NCI-H2029 treated with DMSO at 0.1 percent for 48 hours (cell line): ENCODE measurements around the gene DLGAP3.

Source experiments
- DNase-seq: peaks from one replicate; lab custom pipeline; 2025; lab: John Stamatoyannopoulos, UW

The DLGAP3 gene

DNA sequence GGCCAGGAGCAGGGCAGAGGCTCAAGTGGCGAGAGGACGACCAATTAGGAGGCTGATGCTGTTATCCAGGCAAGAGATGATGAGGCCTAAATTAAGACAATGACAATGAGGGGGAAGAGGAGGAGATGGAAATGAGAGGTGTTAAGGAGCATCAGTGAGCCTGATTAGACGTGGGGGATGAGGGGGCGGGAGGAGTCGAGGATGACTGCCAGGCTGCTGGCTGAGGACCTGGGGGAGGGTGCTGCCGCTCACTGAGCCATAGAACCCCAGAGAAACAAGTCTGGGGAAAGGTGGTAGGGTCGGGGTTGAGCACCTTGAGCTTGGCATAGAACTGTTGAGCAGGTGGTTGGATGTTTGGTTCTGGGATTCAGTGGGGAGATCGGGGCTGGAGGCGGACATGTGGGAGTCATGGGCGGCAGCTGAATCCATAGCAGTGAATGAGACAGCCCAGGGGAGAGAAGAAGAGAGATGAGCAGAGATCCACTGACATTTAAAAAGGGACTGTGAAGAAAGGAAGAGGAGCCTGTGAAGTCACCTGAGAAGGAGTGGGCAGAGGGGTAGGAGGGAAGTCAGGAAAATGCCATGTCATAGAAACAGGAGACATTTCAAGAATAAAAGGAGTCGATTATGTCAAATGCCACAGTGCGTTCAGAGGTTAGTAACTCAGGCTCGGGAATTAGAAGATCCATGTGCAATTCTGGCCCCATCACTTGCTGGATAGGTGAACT is 28.5 kb downstream of the DLGAP3 start:
- no peak for DNase-seq

DNA sequence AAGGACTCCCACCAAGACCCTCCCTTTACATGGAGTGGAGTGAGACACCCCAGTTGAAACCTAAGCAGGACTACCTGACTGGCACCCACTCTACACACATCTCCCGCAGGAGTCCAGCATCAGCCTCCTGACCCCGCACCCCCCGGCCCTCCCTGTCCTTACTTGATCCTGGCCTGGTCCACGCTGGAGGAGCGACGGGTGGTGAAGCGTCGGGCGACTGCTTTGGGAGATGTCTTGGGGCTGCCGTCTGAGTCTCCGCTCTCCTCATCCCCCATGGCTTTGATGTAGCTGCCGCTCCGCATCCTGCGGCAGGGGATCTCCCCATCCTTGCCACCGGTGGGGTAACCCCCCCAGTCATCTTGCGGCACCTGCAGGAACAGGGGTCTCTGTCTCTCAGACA is 29.5 kb downstream of the DLGAP3 start:
- DNase-seq = no peak

DNA sequence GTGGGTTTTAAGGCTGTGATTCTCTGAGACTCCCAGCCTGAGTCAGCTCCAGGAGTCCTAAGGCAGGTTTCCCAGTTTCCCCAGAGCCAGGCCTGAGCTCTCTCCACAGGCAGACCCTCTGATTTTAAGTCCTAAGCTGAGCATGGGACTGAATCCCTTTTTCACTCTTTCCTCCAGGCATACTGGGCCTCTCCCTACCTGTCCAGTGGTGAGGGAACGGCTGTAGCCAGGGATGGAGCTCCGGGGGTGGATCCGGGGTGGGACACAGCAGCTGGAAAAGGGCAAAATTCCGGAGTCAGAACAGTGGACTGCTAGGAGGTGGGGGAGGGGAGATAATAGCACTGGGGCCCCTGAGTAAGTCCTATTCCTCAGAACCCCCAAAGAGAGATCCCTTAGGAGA is 30.0 kb downstream of the DLGAP3 start:
- DNase-seq = no peak

DNA sequence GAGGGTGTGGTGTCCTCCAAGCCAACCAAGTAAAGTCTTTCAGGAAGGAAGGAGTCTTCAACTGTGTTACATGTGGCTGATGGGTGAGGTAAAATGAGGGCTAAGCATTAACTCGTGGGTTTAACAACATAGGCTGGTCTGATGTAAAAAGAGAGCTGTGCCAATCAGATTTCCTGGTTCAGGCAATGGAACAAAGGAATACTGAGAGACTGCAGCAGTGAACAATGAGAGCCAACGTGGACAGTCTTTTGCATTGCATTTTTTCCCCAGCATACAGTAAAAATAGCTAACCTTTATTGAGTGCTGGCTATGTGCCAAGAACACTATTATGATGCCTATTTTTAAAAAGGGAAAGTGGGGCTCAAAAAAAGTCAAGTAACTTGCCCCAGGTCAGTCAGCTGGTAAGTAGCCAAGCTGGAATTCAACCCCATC is 31.1 kb downstream of the DLGAP3 start:
- no peak for DNase-seq

DNA sequence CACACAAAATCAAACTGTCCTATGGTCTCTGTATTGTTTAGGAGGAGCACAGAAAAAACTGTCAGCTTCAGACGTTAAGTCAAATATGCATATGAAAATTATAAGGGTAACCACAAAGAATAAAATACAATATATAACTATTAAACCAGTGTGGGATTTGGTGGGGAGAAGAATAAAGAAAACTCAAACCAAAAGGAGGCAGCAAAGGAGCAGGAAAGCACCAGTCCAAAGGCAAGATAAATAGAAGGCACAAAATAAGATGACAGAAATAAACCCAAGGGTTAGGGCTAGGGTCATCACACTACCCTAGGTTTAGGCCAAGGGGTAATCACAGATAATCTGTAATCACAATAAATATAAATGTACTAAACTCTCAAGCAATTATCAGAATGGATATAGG is 32.8 kb downstream of the DLGAP3 start:
- DNase-seq = no peak

DNA sequence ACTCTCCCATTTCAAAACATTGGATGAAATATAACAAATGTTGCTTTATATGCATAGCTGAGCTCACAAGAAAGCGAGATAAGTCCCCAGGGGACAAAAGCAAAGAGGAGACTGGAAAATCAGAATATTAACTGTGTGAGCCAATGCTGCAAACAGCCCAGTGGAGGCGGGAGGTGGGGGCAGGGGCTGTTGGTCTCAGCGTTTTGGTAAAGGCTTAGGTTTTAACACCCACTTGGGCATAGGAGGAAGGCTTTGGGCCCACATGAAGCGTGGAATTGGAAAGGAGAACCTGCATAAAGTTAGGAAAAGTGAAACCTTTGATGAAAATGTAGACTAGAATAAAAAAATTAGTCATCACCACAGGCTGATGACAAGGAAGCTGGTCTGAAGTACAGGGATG is 39.7 kb downstream of the DLGAP3 start:
- no peak for DNase-seq

DNA sequence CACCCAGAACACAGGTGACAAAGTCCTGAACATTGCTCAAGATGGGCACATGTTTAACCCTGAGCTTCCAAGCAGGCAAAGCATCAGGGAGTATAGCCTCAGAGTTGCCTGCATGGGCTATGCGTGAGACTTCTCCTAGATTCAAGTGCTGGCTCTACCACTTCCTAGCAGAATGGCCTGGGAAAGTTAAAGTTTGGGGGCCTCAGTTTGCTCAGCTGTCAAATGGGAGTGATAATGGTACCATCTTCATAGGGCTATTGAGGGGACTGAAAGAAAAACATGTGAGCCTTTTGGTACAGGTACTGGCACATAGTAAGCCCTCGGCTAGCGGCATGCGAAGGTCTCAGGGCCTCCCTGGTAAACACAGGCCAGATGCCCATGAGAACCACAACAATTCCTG is 41.9 kb downstream of the DLGAP3 start:
- no peak for DNase-seq

DNA sequence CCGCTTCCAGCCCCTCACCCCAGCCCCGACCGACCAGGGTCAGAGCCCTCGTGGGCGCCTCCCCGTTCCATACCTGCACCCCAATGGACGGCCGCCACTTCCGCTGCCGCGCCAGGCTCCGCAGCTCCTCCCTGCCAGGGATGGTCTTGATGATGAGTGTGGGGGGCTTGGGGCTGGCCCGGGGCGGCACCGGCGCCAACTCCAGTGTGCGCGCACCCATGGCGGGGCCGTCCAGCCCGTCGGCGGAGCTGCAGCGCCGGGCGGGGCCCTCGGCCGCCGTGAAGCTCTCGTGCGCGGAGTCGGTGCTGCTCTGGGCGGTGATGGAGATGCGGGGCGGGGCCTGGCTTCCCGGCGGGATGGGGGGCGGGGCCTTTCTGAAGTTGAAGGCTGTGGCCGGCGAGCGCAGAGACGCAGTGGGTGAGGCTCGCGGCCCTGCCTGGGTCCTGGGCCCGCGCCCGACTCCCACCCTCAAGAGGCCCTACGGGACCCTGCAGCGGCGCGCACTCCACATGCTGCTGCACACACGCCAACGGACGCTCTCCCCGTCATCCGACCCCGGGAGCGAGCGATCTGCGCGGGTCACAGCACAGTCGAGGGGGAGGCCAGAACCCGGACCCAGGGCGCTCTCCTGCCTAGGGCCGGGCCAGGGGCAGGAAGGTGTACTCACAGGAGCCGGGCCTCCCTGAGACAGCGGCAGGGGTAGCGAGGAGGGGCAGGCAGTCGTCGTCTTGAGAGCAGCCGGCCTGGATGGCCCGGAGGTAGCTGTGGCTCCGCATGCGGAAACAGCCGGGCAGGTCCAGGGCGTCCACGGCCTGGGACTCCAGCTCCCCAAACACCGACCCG is 43.8 kb downstream of the DLGAP3 start:
- DNase-seq = no peak

DNA sequence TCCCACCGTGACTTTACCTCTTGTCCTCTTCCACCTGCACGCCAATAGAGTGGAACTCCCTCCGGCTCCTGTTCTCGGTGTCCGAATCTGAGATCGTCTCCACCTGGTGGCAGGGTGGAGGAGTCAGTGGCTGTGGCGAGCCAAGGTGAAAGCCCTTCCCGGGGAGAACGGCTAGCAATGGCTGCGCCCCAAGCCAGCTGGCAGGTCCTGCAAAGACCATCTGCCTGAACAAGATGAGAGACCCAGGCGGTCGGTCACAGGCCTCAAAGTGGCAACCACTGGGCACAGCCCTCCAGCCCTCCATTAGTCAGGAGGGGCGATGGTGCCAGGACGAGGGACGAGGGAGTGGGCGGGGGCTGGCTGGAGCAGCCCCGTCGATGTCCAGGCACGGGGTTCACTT is 44.5 kb downstream of the DLGAP3 start:
- no peak for DNase-seq

DNA sequence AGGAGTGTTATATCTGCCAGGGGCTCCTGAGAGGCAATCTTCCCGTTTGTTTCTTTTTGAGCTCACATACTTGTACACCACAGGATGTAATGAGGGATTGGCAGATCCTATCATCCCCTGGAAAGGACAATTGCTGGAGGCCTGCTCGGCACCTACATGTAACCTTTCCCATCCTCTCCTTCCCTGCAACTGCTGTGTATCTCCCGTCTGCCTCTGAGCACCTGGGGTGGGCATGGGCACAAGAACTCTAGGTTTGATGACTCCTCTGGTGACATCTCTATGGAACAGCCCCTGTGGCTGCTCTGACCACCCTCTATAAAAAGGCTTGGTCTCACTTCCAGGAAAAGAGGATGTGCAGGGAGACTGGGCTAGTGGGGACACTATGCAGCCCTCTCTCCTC is 44.9 kb downstream of the DLGAP3 start:
- DNase-seq = no peak

DNA sequence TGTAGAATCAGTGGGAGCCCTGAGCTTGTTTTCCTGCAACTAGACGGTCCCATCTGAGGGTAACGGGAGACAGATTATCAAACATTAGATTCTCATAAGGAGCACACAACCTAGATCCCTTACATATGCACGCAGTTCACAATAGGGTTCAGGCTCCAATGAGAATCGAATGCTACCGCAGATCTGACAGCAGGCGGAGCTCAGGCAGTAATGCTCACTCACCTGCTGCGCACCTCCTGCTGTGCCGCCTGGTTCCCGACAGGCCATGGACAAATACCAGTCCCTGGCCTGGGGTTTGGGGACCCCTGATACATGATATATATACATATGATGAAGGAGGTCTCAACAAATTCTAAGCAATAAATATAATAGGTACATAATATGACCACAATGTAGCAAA is 50.2 kb downstream of the DLGAP3 start:
- no peak for DNase-seq

DNA sequence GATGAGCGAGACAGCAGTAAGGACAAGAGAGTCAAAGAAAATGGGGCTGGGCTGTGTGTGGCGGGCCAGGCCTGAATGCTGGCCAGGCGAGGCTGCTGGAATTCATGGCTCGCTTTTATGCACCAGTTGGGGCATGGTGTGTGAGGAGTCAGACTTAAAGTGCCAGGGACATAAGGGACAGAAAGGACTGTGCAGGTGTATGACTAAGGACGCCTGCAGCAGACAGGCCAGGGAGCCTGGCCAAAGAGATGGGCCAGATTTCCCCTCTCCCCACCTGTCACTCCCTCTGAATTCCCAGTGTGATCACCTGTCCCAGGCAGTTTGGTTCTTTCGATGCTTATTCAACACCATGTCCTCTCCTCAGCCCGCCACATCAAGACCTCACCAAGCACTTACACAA is 53.0 kb downstream of the DLGAP3 start:
- DNase-seq = no peak

DNA sequence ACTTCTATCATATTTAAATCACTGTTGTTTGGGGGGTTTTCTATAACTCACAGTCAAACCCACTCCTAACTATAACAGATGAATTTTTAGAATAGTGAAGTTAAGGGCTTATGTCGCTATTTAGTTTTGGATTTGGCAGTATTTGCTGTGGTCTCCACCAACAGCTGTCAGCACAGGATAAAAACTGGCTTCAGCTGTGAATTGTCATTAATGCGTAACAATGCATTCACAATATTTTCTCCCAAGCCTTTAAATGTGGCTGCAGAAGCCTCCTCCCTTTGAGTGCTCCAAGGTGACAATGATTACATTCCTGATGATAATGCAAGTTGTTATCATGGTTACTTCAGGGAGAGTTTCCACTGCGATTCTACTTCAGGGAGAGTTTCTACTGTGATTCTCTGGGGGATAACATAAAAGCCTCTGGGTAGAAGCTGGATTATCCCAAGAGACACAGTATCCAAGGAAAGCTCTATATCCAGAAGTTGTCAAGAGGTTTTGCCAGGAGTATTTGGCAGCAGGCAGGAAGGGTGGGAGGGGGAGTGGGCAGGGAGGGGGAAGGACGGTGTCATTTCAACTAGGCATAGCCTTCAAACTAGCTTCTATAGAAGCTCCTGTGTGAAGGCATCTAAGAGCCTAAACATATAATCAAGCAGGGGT is 55.0 kb downstream of the DLGAP3 start:
- no peak for DNase-seq

DNA sequence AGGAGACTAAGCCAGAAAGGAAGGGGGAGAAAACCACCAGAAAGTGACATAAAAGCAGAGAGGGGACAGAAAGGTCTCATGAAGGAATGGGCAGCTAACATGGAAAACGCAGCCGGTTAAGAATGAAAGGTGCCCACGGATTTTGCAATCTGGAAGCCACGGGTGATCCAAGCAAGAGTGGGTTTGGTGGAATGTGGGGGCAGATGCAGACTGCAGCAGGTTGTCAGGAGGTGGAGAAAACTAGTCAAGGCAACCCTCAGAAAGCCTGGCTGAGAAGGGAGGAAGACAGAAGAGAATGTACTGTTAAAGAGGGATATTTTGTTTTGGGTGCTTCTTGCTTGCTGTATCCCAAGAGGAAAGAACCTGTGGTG is 57.3 kb downstream of the DLGAP3 start:
- DNase-seq = no peak

DNA sequence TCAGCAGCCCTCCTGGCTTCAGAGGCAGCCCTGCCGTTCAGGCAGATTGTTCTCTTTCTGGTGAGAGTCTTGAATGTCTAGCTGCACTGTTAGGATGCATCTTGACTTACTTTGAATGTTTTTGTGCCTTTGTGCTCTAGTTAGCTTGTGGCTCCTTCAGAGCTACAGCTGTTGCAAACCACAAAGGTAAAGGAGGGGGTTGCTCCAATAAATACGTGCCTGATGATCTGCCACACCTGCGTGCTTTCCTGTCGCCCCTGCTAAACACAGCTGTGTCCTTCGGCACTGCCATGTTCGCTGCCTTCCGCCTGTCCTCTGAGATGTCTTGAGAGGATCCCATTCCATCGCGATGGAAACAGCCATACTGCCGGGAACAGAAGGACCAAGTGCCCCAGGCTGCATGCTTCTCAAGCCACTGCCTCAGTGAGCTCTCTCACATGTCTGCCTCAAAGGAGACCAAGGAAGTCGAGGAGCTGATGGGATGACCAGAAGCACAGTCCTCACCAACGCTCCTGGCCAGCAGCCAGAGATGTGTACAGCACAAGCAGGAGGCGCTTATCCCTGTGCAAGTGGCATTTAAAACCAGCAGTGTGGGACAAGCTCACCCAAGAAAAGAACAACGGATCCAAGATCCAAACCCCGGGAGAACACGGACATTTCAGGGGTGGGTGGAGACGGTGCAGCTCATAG is 57.9 kb downstream of the DLGAP3 start:
- no peak for DNase-seq

DNA sequence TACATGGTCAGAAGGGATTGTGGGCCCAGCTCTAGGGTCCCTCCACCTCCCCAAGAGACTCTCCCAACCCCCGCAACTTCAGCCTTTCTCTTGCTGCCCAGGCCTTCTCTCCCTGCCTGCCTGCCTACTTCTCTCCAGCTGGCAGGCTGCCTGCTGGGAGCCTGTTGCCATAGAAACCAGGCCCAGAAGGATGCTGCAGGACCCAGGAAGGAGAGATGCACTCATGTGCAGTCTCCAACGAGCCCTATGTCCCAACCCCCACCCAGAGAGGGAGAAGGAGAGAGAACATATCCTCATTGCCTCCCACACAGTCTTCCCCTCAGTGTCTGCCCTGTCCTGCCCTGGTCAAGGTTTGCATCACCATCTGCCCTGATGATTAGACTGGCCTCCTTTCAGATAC is 59.1 kb downstream of the DLGAP3 start:
- no peak for DNase-seq

DNA sequence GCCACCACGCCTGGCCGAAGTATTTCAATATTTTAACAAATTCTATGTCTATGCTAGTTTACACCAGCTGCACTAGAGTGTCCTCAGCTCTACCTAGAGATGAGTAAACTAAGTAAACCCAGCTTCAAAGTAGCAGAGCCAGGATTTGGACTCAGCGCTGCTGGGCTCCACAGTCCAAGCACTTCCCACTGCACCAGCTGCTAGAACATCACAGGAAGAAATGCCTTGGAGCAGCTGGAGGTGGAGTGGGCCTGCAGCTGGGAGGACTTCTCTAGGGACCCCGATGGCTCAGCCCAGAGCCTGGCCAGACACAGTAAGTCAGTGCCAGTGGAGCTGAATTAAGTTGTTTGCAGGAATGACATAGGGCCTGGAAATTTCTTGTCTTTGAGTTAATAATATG is 59.7 kb downstream of the DLGAP3 start:
- no peak for DNase-seq

DNA sequence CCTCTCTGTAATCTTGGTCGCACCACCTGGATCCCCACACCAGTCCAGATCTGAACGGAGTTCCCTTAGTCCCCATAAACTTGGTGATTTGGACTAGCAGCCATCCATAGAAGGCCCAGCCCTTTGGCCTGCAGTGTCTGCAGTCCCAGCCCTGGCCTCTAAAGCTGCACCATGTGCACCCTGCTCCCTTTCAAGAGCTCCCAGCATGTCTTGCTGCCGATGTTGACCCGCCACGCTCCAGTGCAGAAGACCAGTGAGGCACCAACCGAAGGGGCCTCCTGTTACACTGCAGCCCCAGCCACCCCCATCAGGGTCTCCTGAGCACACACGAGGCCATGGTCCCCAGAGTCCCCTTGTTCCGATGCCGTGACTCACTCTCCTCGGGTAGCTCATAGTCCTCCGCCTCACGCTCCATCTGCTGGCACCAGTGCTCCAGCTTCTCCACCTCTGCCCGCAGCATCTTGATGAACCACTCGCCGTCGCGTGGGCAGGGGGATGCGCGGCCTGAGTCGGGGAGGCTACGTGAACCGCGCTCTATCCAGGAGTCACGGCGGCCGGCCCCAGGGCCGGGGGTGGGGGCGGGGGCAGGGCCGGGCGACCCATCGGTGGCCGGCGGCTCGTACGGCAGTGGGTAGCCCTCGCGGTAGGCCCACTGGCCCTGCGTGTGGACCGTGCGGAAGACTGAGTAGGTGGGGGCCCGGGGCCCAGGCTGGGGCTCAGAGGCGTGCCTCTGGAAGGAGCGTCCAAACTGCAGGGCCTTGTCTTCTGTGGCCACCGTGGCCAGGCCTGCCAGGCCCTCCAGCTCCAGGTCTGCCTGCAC is 61.0 kb downstream of the DLGAP3 start:
- no peak for DNase-seq

DNA sequence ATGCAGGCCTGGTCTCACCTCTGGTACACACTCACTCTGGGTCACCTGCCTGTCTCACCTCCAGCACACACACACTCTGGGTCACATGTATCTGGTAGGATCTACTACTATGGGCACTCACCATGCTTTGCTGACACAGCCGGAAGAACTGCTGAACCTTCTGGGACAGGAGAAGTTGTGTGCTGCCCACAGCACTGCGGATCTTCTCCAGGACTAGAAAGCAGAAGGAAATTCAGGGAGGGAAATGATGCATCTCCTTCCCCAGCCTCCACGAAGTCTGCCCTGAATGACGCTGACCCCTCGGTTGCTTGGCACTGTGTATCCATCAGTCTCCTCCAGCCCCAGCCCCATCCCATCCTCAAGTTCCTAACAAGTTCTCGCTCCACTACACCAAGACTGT is 62.0 kb downstream of the DLGAP3 start:
- DNase-seq = no peak

DNA sequence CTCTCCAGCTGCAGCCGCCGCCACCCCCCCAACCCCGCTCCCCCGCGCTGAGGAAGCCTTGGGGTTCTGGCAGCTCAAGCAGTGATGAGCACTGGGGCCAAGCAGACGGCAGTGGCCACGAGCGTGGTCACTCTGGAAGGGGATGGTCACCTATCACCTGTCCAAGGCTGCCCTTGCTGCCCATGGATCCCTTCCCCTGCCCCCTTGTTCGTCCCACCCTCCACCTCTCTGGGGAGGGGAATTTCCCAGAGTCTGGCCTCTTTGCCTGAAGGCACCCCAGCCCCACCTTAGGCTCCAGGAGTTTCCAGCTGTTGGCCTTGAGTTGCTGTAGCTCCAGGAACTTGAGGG is 62.7 kb downstream of the DLGAP3 start:
- no peak for DNase-seq

DNA sequence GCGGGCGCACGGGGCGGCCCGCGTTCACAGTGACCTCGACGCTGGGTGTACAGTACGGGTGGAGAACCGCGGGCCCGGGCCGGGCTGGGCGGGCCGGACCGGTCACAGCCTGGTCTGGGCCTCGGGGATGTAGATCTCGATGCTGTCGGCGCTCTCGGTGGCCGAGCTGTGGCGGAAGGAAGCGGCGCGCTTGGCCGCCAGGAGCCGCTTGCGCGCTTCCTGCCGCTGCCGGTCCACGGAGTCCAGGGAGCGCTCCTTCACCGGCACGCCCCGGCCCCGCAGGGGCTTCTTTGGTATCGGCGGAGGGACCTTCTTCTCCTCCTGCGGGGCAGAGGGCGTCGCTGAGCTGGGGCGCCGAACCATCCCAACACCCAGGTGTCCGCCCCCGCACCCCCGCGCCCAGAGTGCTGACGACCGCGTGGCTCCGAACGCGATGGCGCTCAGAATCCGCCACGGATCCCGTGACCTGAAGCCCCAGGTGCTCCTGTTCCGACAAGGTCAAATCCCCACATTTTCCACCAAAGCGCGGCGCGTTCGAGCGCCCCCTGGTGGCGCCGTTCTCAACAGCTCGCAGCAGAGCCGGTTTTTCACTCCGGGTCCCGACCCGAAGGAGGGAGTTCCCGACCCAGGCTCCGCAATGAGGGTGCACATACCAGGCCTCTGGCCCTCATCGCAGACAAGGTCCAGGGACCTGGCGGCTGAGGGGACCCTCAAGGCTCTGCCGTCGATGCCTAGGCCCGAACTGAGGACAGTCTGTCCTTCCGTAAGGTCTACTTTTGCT is 63.3 kb downstream of the DLGAP3 start:
- DNase-seq = no peak
